NCI-H526 treated with DMSO at 0.1 percent for 48 hours (cell line): ENCODE results near the gene COL5A1.

Source experiments
- DNase-seq: peaks from one replicate; lab custom pipeline; 2025; lab: John Stamatoyannopoulos, UW

Gene COL5A1

GRCh38 chr9:134606951-134607731 lies 34.5 kb upstream of the COL5A1 start:
- peak; percentile 31 for DNase-seq

DNA sequence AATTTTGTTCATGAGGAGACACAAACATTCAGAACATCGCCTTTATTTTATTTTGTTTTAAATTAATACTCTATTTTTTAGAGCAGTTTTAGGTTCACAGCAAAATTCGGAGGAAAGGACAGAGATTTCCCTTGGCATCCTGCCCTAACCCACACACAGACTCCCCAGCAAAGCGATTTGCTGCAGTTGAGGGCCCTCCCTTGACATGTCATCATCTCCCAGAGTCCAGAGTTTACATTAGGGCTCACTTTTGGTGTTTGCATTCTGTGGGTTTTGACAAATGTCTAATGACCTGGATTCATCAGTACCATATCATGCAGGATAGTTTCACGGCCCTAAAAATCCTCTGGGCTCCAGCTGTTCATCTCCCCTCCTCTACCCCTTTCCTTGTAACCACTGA lies 33.6 kb upstream of the COL5A1 start:
- no peak for DNase-seq

DNA sequence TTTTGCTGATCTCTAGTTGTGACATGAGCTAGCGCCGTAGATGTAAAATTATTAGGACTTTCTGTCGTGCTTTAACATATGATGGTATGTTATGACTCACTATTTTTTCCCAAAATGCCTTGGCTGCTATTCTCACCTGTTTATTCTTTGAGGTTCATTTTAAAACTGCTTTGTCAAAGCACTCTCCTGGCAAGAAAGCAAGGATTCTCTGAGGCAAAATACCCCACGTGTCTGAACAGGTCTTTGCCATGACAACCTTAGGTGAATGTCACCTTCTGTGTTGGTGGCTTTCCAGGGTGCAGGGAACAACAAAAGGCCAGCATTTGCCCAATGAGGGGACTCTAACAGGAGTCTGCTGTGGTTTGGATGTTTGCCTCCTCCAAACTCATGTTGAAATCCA lies 30.6 kb upstream of the COL5A1 start:
- no peak for DNase-seq

DNA sequence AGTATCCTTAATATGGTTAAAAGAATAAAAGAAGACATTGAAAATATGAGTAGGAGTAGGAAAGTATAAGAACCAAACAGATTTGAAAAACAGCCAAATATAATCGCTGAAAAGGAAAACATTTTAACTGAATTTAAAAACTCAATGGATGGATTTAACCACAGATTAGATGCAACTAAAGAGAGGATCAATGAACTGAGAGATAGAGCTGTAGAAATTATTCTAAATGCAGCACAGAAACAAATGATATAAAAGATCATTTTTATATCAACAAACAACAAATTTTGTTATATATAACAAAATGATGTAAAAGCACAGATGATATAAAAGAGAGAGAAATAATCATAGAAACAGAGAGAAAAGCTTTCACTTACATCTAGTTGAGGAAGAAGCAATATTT lies 29.3 kb upstream of the COL5A1 start:
- no peak for DNase-seq

DNA sequence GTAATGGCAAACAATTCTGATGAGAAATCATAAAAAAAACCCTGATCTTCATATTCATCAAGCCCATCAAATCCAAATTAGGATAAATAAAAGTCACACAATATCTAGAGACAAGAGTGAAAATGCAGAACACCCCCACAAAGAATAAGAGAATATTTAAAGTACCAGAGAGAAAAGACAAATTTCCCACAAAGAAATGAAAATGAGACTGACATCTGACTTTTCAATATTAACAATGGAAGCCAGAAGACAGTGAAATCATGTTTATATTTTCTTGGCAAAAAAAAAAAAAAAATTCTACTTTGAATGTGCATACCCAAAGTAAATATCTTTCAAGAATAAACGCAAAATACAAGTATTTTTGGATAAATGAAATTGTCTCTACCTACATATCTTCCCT lies 28.9 kb upstream of the COL5A1 start:
- DNase-seq, result no peak

GRCh38 chr9:134614256-134614655 lies 27.3 kb upstream of the COL5A1 start:
- no peak for DNase-seq

GRCh38 chr9:134616341-134616740 lies 25.3 kb upstream of the COL5A1 start:
- DNase-seq, result no peak

GRCh38 chr9:134617246-134617645 lies 24.4 kb upstream of the COL5A1 start:
- no peak for DNase-seq

DNA sequence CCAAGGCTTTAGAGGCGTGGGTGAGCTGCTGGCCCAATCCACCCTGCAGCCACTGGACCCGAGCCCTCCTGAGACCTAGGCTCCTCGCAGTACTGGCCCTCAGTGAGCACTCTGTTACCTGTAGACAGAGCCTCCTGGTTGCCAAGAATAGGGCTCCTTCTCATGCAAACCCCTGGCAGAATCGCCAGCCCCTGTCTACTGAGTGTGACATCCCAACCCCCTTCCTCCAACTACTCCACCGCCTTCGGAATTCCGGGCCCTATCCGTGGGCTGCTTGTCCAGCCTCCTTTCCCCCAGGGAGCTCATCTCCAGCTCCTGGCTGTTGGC lies 23.8 kb upstream of the COL5A1 start:
- DNase-seq, result no peak

- no peak for DNase-seq
These were observed 23.3 kb upstream of the COL5A1 start for GRCh38 chr9:134618163-134618832.

DNA sequence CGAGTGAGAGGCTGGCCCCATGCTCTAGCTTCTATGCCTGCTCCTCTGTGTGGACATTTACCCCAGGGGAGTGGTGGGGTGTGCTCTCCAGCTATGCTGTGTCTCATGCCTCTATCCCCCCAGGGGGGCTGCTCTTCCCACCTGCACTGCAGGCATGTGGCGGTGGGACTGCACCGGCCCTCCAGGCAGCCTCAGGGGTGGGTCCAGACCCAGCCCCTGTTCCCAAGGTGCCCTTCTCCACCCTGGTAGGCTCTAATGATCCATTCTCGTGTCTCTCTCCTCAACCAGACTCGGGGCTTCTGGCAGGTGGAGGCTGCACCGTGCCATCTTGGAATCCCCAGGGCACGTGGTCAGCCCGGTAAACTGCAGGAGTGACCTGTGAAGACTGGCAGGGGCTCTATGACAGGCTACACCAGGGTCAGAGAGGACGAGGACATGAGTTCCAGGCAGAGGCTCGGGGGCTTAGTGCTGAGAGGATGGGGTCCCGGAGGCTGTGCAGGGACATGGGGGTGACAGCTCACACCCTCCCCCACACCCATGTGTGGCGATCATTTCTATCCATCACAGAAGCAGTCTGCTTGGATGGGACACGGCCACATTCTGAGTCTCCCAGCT lies 22.7 kb upstream of the COL5A1 start:
- no peak for DNase-seq

- no peak for DNase-seq
These were observed 22.1 kb upstream of the COL5A1 start for GRCh38 chr9:134619448-134619982.

DNA sequence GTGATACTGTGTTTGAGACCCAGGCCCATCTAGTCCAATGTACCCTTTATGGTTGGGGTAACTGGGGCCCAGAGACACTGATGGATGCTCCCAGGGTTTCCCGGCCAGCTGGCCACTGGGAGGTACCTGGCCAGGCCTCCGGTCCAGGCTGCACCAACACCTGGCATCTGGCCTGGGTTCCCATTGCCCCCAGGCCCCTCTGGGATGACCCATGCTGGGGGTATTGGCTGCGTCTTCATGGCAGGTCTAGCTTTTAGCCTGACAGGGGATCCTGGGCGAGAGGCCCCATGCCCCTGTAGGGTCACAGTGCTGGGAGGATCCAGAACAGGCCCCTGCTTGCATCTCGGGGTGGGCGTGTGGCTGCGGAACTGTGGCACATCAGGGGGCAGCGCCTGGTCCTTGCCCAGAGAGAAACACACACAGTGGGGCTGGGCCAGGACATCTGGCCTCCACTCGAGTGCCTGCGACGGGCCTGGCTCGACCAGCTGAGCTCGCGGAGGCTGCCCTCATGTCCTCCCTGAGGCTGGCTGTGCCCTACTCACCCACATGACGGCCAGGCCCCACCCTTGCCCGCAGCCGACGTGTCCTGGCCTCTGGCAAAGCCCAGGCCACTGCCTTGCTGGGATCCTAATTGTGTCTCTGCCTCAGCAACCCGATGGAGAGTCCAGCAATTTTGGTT lies 21.5 kb upstream of the COL5A1 start:
- no peak for DNase-seq

GRCh38 chr9:134620751-134621557 lies 20.6 kb upstream of the COL5A1 start:
- DNase-seq, result no peak

DNA sequence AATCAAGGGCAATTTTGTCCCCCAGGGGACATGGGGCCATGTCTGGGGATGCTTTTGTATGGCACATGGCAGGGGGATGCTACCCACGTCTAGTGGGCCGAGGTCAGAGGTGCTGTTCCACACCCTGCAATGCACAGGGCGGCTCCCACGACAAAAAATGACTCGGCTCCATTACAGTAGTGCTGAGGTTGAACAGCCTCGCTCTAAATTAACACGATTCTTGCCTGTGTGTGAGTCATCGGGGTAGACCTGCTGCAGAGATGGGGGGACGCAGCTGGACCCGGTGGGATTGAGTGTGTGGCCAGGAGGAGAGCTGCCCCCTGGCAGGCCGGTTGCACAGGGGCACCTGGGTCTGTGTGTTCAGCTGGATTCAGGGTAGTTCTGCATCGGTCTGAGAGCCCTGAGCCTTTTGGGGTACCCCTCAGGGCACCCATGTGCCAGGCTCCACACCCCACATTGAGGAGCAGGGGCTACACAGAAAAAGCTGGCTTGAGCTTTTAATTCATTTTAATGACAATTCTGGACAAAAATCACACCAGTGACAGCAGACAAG lies 20.0 kb upstream of the COL5A1 start:
- DNase-seq, result no peak

GRCh38 chr9:134622896-134623257 lies 18.7 kb upstream of the COL5A1 start:
- no peak for DNase-seq

- DNase-seq, result no peak
These were observed 18.1 kb upstream of the COL5A1 start for GRCh38 chr9:134623258-134624066.

DNA sequence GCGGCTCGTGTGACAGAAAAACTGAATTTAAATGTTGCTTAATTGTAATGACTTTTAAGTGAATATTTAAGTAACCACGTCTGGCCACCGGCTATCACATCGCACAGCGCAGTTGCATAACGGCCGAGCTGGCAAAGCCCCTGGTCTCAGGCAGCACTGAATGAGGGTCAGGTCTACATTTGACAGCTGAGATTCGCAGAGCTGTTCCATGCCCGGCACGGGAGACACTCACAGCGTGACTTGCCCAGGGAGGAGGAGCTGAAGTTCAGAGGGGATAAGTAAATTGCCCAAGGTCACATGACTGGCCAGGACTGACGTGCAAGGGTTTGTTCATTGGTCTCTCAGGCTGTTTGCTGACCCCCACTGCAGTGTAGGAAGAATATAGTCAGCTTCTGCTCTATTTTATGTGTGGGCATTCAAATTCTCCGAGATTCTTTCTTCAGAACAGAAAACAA lies 17.4 kb upstream of the COL5A1 start:
- no peak for DNase-seq

GRCh38 chr9:134624621-134625181 lies 16.9 kb upstream of the COL5A1 start:
- no peak for DNase-seq

- DNase-seq, result no peak
These were observed 16.1 kb upstream of the COL5A1 start for GRCh38 chr9:134625361-134626068.
